ENCODE data around the gene PVR.

The PVR gene

DNA sequence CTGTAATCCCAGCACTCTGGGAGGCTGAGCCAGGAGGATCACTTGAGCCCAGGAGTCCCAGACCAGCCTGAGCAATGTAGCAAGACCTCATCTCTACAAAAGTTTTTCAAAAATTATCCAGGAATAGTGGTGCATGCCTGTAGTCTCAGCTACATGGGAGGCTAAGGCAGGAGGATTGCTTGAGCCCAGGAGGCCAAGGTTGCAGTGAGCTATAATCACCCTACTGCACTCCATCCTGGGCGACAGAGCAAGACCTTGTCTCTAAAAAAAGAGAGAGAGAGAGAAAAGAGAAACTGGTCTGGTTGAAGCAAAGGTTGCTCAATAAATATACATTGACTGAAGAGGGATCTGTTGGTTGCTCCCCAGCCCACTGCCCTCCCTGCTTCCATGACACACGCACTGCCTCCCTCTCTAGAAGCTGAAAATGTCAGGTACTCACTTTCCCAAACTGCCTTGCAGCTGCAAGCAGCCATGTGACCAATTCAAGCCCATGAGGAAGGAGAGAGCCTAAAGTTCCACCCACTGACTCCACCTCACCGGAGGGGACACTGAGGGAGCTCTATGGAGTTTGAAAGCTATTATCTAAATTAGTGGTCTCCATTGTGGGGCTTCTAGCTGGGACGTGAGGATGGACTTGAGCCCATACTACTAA, 69.3 kb downstream of the PVR start:
- H3K4me3 ChIP-seq: no peak overlapping the region
- no peak overlapping the region for H3K27ac ChIP-seq

Measured in skin epidermis (tissue), 12 donors.